GM12875 (cell line): ENCODE results near the gene IL11.

Source experiments
- H3K4me3 ChIP-seq: one replicate; pipeline ENCODE4 v1.5.1; 2011; ENCODE audit warnings: low read depth, low read length, control low read depth
- CTCF ChIP-seq: IDR thresholded peaks from 2 replicates; pipeline ENCODE4 v1.5.1; 2011; ENCODE audit warnings: low read depth, mild to moderate bottlenecking, control low read depth, inconsistent platforms, low read length, moderate library complexity, borderline replicate concordance; ENCODE audit not compliant: insufficient read depth

IL11 gene

DNA sequence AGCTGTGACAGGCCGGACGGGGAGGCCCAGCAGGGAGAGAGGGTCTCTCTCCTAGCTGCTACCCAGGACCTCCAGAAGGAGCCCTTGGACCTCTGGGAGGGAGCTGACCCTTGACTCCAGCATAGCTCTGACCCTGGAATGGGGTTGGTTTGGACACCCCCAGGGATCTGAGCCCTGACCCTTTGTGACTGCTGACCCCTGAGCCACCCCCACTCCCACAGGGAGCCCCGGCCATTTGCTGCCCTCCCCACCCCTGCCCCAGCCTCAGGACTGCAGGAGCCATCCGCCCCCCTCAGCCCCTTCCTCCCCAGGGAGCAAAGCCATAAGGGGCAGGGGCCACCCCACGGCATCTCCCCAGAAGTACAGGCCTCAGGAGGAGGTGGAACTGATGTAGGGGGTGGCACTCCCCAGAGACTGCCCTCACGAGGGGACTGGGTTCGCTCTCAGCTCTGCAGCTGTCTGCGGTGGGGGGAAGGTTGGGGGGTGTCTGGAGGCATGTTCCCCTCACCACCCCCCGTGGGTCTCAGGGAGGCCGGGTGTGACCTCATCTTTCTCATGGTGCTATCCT is 22.7 kb downstream of the IL11 start:
- no peak overlapping the region for H3K4me3 ChIP-seq
- no peak for TF ChIP-seq CTCF

GRCh38 chr19:55346725-55347441 is 23.4 kb downstream of the IL11 start:
- no peak overlapping the region for H3K4me3 ChIP-seq
- TF ChIP-seq CTCF = no peak

DNA sequence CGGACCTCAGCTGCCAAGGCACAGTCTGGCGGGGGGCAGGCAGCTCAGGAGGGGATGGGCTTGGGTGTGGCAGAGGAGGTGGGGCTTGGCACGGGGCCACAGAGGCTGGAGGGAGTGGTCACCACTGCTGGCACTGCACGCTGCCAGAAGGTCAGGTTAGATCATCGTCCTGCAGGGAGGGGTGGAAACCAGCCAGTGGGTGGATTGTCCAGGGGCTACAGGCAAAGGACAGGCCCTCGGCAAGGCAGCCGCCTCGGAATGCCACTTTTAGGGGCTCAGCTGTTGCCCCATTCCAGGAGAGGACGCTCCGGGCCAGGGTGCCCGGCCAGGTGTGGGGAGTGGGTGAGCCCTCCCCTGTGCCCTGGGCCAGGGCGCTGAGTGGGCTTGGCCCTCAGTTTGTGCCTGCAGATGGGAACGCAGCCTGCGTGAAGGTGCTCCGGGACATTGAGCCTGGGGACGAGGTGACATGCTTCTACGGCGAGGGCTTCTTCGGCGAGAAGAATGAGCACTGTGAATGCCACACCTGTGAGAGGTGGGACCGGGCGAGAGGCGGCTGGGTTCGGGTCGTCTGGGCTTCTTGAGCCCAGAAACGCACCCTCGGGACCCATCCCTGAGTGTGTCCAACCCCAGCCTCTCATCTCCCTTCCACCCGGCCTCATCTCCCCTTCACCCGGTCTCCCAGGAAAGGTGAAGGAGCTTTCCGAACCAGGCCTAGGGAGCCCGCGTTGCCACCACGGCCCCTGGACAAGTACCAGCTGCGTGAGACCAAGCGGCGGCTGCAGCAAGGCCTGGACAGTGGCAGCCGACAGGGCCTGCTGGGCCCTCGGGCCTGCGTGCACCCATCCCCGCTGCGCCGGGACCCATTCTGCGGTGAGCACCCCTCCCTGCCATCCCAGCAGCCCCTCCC is 24.2 kb downstream of the IL11 start:
- H3K4me3 ChIP-seq = no peak overlapping the region
- no peak for TF ChIP-seq CTCF

DNA sequence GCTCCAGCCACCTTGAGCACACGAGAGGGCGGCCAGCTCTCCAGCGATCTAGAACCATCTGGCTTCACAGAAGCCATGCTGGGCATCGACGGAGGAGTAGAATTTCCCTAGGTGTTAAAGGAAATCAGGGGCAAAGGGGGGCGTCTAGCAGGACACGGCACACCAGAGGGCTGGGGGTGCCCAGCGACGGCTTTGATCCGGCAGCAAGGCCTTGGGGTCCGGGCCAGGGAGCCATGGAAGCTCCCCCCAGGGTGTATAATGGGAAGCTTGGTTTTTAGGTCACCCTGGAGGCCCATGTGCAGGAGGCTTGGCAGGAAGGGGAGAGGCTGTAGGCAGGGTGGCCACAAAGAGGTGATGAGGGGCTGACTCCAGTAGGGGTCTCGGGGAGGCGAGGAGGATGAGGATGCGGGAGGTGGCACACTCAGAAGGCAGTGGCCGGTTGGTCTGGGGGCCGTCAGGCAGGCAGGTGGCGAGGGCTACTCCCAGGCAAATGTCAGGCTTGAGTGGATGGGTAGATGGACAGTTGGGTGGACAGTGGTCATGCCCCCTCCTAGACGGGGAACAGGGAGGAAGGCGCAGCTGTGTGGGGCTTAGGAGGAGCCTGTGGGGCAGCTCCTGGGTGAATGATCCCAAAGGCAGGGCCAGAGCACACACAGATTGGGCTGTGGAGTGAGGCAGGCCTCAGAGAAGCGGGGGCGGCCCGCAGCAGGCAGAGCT is 25.0 kb downstream of the IL11 start:
- no peak for TF ChIP-seq CTCF
- no peak overlapping the region for H3K4me3 ChIP-seq

- no peak for TF ChIP-seq CTCF
- H3K4me3 ChIP-seq = no peak overlapping the region
Observed at GRCh38 chr19:55344444-55344843, 25.8 kb downstream of the IL11 start.

- H3K4me3 ChIP-seq = no peak overlapping the region
- no peak for TF ChIP-seq CTCF
Observed at GRCh38 chr19:55341595-55342531, 28.4 kb downstream of the IL11 start.
